H1 (cell line): ENCODE data around the gene SUCLG2. TPM values are rescaled to one million over a fixed set of nuclear protein-coding genes. Genes with fewer than 3 reads are reported as not detected.

ENCODE experiments used
- CTCF ChIA-PET: fragments of 300-600 bp; sonication (Branson Sonifier 250); formaldehyde crosslinking; loops from one replicate; lab custom pipeline; 2021; ENCODE audit not compliant: partially characterized antibody; lab: Charles Lee
- POLR2A ChIA-PET: fragments of 300-600 bp; sonication (Branson Sonifier 250); formaldehyde crosslinking; loops from one replicate; lab custom pipeline; 2021; ENCODE audit warnings: inconsistent platforms; ENCODE audit not compliant: partially characterized antibody; lab: Charles Lee
- DNase-seq, 2 experiments: peaks; one replicate each; pipeline versions ENCODE4 v3.0.0 to v3.0.0-alpha.2; 2010 to 2022; ENCODE audit warnings: low spot score in 2 of 2, low read depth in 1 of 2, mixed read lengths in 1 of 2
- FAIRE-seq: peaks from 2 replicates; lab custom pipeline; 2011; peaks lifted over from hg19 to GRCh38; lab: Jason Lieb, UNC
- H2AFZ ChIP-seq: 2 replicates; pipeline ENCODE4 v1.8.1; 2012; ENCODE audit warnings: low read length, inconsistent platforms
- H2AK5ac ChIP-seq: 2 replicates; pipeline ENCODE4 v1.6.1; 2013; ENCODE audit warnings: low read depth, low read length
- H2BK120ac ChIP-seq: replicated peaks from 2 replicates; pipeline ENCODE3; 2013; ENCODE audit warnings: low read depth, low read length, inconsistent platforms
- H2BK12ac ChIP-seq: 2 replicates; pipeline ENCODE4 v1.6.1; 2013; ENCODE audit warnings: low read depth, low read length
- H2BK15ac ChIP-seq: 2 replicates; pipeline ENCODE4 v1.6.1; 2013; ENCODE audit warnings: low read length
- H2BK20ac ChIP-seq: 2 replicates; pipeline ENCODE4 v1.6.1; 2013; ENCODE audit warnings: low read length
- H2BK5ac ChIP-seq: 2 replicates; pipeline ENCODE4 v1.6.1; 2013; ENCODE audit warnings: low read depth, low read length
- H3K14ac ChIP-seq: 2 replicates; pipeline ENCODE4 v1.6.1; 2013; ENCODE audit warnings: inconsistent platforms; ENCODE audit not compliant: insufficient read length
- H3K18ac ChIP-seq: 2 replicates; pipeline ENCODE4 v1.6.1; 2013; ENCODE audit warnings: low read length; ENCODE audit errors: extremely low read depth
- H3K23ac ChIP-seq: 2 replicates; pipeline ENCODE4 v1.6.1; 2013; ENCODE audit warnings: inconsistent platforms; ENCODE audit not compliant: insufficient read length
- H3K23me2 ChIP-seq: 2 replicates; pipeline ENCODE4 v1.6.1; 2013; ENCODE audit warnings: low read depth, low read length
- H3K27ac ChIP-seq: 2 replicates; pipeline ENCODE4 v1.6.1; 2011; ENCODE audit warnings: low read depth, low read length, inconsistent platforms
- H3K27me3 ChIP-seq, 4 experiments: replicated peaks in 1 of 4; 1 replicate in 1 of 4; 2 replicates in 3 of 4; pipeline versions ENCODE4 v1.6.1 to v1.8.1; 2011 to 2013; ENCODE audit warnings: low read length in 3 of 4, mild to moderate bottlenecking in 3 of 4, inconsistent platforms in 2 of 4, mixed read lengths in 2 of 4, moderate library complexity in 1 of 4; ENCODE audit not compliant: control insufficient read depth in 3 of 4, insufficient read depth in 3 of 4; ENCODE audit errors: extremely low read depth in 1 of 4
- H3K36me3 ChIP-seq, 4 experiments: 2 replicates each; pipeline versions ENCODE4 v1.6.1 to v1.8.1; 2011 to 2013; ENCODE audit warnings: mild to moderate bottlenecking in 4 of 4, low read length in 3 of 4, moderate library complexity in 2 of 4, control low read depth in 1 of 4, inconsistent platforms in 1 of 4; ENCODE audit not compliant: insufficient read depth in 4 of 4, control insufficient read depth in 2 of 4
- H3K4ac ChIP-seq: replicated peaks from 2 replicates; pipeline ENCODE3; 2013; ENCODE audit warnings: low read length, low read depth, mixed read lengths, inconsistent platforms; ENCODE audit not compliant: insufficient read length
- H3K4me1 ChIP-seq, 4 experiments: replicated peaks in 1 of 4; 1 replicate in 1 of 4; 2 replicates in 3 of 4; pipeline versions ENCODE4 v1.6.1 to v1.8.1; 2011 to 2013; ENCODE audit warnings: low read length in 3 of 4, inconsistent platforms in 2 of 4, mixed read lengths in 1 of 4; ENCODE audit not compliant: insufficient read depth in 4 of 4, control insufficient read depth in 3 of 4
- H3K4me2 ChIP-seq, 2 experiments: 2 replicates each; pipeline versions ENCODE4 v1.6.1 to v1.8.1; 2011 to 2013; ENCODE audit warnings: low read depth in 2 of 2, low read length in 2 of 2, control low read depth in 1 of 2, inconsistent platforms in 1 of 2, mild to moderate bottlenecking in 1 of 2; ENCODE audit not compliant: insufficient read depth in 1 of 2
- H3K4me3 ChIP-seq, 4 experiments: fragments of 200-600, 300-600 bp in 1 of 4; sonication (generic), shearing (Covaris generic), sonication (Bioruptor Twin) in 1 of 4; 2 replicates each; pipeline versions ENCODE4 v1.5.1 to v1.8.1; 2011 to 2016; ENCODE audit warnings: low read length in 4 of 4, low read depth in 3 of 4, control low read depth in 2 of 4, inconsistent platforms in 2 of 4, mild to moderate bottlenecking in 2 of 4, mixed read lengths in 1 of 4, moderate library complexity in 1 of 4; ENCODE audit not compliant: insufficient read depth in 2 of 4; ENCODE audit errors: extremely low read depth in 1 of 4
- H3K56ac ChIP-seq: replicated peaks from 2 replicates; pipeline ENCODE3; 2013; ENCODE audit warnings: low read depth, mild to moderate bottlenecking, mixed read lengths, low read length, inconsistent platforms; ENCODE audit not compliant: insufficient read length
- H3K79me1 ChIP-seq: 2 replicates; pipeline ENCODE4 v1.6.1; 2013; ENCODE audit warnings: low read depth, low read length, control low read depth
- H3K79me2 ChIP-seq, 2 experiments: 2 replicates each; pipeline versions ENCODE4 v1.6.1 to v1.8.1; 2012 to 2013; ENCODE audit warnings: low read length in 2 of 2, mild to moderate bottlenecking in 2 of 2, inconsistent platforms in 1 of 2; ENCODE audit not compliant: insufficient read depth in 2 of 2, control insufficient read depth in 1 of 2
- H3K9ac ChIP-seq, 4 experiments: replicated peaks in 1 of 4; 1 replicate in 1 of 4; 2 replicates in 3 of 4; pipeline versions ENCODE4 v1.6.1 to v1.8.1; 2011 to 2013; ENCODE audit warnings: low read depth in 3 of 4, low read length in 3 of 4, control low read depth in 2 of 4, mild to moderate bottlenecking in 2 of 4, moderate library complexity in 2 of 4, inconsistent platforms in 1 of 4; ENCODE audit errors: extremely low read depth in 1 of 4
- H3K9me3 ChIP-seq, 2 experiments: 2 replicates each; pipeline versions ENCODE4 v1.6.1 to v1.8.1; 2012 to 2013; ENCODE audit warnings: mild to moderate bottlenecking in 2 of 2, moderate library complexity in 2 of 2, control low read depth in 1 of 2, inconsistent platforms in 1 of 2, low read depth in 1 of 2, low read length in 1 of 2, mixed read lengths in 1 of 2; ENCODE audit not compliant: insufficient read depth in 2 of 2
- H4K20me1 ChIP-seq, 2 experiments: replicated peaks in 1 of 2; 2 replicates each; pipeline versions ENCODE3 to v1.8.1; 2011 to 2013; ENCODE audit warnings: inconsistent platforms in 2 of 2, low read length in 2 of 2, mild to moderate bottlenecking in 1 of 2; ENCODE audit not compliant: insufficient read depth in 2 of 2, control insufficient read depth in 1 of 2
- H4K5ac ChIP-seq: 2 replicates; pipeline ENCODE4 v1.6.1; 2013; ENCODE audit warnings: low read length, low read depth, mixed read lengths, inconsistent platforms; ENCODE audit not compliant: insufficient read length
- H4K8ac ChIP-seq: 2 replicates; pipeline ENCODE4 v1.8.0; 2013; ENCODE audit warnings: mild to moderate bottlenecking, moderate library complexity, low read length, inconsistent platforms; ENCODE audit not compliant: insufficient read depth; ENCODE audit errors: extremely low read depth
- H4K91ac ChIP-seq: replicated peaks from 2 replicates; pipeline ENCODE3; 2013; ENCODE audit warnings: low read length, mixed read lengths, inconsistent platforms; ENCODE audit not compliant: insufficient read length
- CBX5 ChIP-seq: fragments of 300-800, 300-1000 bp; sonication (generic); IDR thresholded peaks from 2 replicates; pipeline ENCODE4 v1.7.1; 2016; ENCODE audit warnings: antibody characterized with exemption, low read length, low read depth
- CEBPB ChIP-seq: IDR thresholded peaks from 2 replicates; pipeline ENCODE4 v1.6.1; 2012; ENCODE audit warnings: low read depth, low read length
- CTCF ChIP-seq, 3 experiments: IDR thresholded peaks; 1 replicate in 2 of 3; 2 replicates in 1 of 3; pipeline versions ENCODE4 v1.5.1 to v1.6.1; 2011; ENCODE audit warnings: low read length in 3 of 3, mild to moderate bottlenecking in 3 of 3, inconsistent platforms in 2 of 3, low read depth in 1 of 3, moderate library complexity in 1 of 3; ENCODE audit not compliant: insufficient read depth in 1 of 3; ENCODE audit errors: control extremely low read depth in 1 of 3
- EP300 ChIP-seq, 2 experiments: IDR thresholded peaks; 1 replicate in 1 of 2; 2 replicates in 1 of 2; pipeline ENCODE4 v1.6.1; 2011 to 2012; ENCODE audit warnings: low read depth in 2 of 2, low read length in 2 of 2, mild to moderate bottlenecking in 2 of 2, borderline replicate concordance in 1 of 2, inconsistent platforms in 1 of 2, moderate library complexity in 1 of 2
- JUN ChIP-seq: IDR thresholded peaks from 2 replicates; pipeline ENCODE4 v1.6.1; 2011; ENCODE audit warnings: low read depth, mild to moderate bottlenecking, improper control_type of control experiment, low read length
- KDM5A ChIP-seq: fragments of 200-600 bp; IDR thresholded peaks from 2 replicates; pipeline ENCODE4 v1.7.1; 2012; ENCODE audit warnings: mild to moderate bottlenecking, low read length, inconsistent platforms, mixed read lengths
- RBBP5 ChIP-seq: IDR thresholded peaks from 2 replicates; pipeline ENCODE4 v1.7.1; 2012; ENCODE audit warnings: low read depth, mild to moderate bottlenecking, inconsistent platforms, low read length, moderate library complexity, borderline replicate concordance
- USF2 ChIP-seq: IDR thresholded peaks from 2 replicates; pipeline ENCODE4 v1.6.1; 2011; ENCODE audit warnings: low read length, improper control_type of control experiment
- WGBS, 2 experiments: shearing (Covaris generic) in 1 of 2; methylation state at CpG; one replicate each; pipeline versions ENCODE4 v1.1.6 to v1.1.7; 2013 to 2015; ENCODE audit warnings: low lambda C conversion rate in 2 of 2, mixed read lengths in 2 of 2, inconsistent platforms in 1 of 2, low coverage in 1 of 2, missing lambda C conversion rate in 1 of 2; ENCODE audit not compliant: insufficient replicate concordance in 2 of 2, insufficient coverage in 1 of 2, insufficient read length in 1 of 2; ENCODE audit errors: extremely low coverage in 1 of 2, missing lambda C conversion rate in 1 of 2; 5-methylcytosine and 5-hydroxymethylcytosine counted together
- polyA plus RNA-seq, 7 experiments: library from polyadenylated mRNA; depleted of rRNA in 3 of 7; stranded (reverse) in 5 of 7; unstranded in 2 of 7; fragments of >200 nt in 5 of 7; fragments of 200-250 nt in 2 of 7; gene quantifications; 1 replicate in 5 of 7; 2 replicates in 1 of 7; 4 replicates in 1 of 7; pipeline versions ENCODE4 v1.2.1 to v1.2.3, GENCODE V29; 2011 to 2013; ENCODE audit warnings: missing spikeins in 2 of 7, mixed read lengths in 2 of 7
- total RNA-seq: library from RNA; stranded (reverse); fragmentation: NEBNext Ultra II Directional; extraction: Animal tissue kit (Norgen Biotek cat#: 25700); gene quantifications from 2 replicates; pipeline ENCODE4 v1.2.1, GENCODE V29; 2021
- TF ChIP-seq, protein P1 (sequence below): IDR thresholded peaks from 2 replicates; pipeline ENCODE4 v1.6.1; 2012; ENCODE audit warnings: inconsistent platforms

SUCLG2 gene
- total and polyA plus RNA-seq, 2 of the 8 experiments (the other 6 are each of a cell fraction or from before 2014, with no cell fraction given), result 12.9 to 46.2 TPM

- Histone ChIP-seq H3K56ac (no peak overlapping the region), H3K23ac (no peak overlapping the region), H3K4me2 (no peak overlapping the region), H2BK15ac (no peak overlapping the region), H3K4me1 (no peaks in the 10 kb centered on the region), H4K8ac (no peak overlapping the region), H3K23me2 (no peaks in the 10 kb centered on the region), H3K4ac (no peak overlapping the region), H2BK5ac (no peak overlapping the region), H3K18ac (no peak overlapping the region), H2BK20ac (no peak overlapping the region), H3K79me1 (no peaks in the 10 kb centered on the region; the same call in 1 of the 2 replicates), H3K14ac (no peak overlapping the region), H4K20me1 (peaks cover 0 to 3% of the 10 kb centered on the region in 2 experiments), H3K36me3 (no peaks in the 10 kb centered on the region; a peak in 2 of 8 replicates), H2BK12ac (no peak overlapping the region), H4K91ac (no peak overlapping the region), H2AFZ (no peak overlapping the region), H2AK5ac (no peak overlapping the region), H3K27ac (no peak overlapping the region), H3K9me3 (no peaks in the 10 kb centered on the region), H3K79me2 (peaks cover 0 to 19% of the 10 kb centered on the region in 2 experiments; a peak in 2 of 4 replicates), H3K4me3 (no peak overlapping the region), H2BK120ac (no peak overlapping the region), H4K5ac (no peak overlapping the region), H3K27me3 (peaks cover 0 to 1% (median 0%) of the 10 kb centered on the region in 4 experiments; a peak in 1 of 7 replicates), H3K9ac (no peak overlapping the region)
- FAIRE-seq (no peak), DNase-seq (no peak)
- ChIA-PET POLR2A (interaction anchor here (1.1 kb wide), 1 partner anchor 11 kb away, joined by 3 read pairs; no protein-coding TSS in a partner anchor), CTCF (interaction anchor here (0.6 to 1.4 kb wide), 4 partner anchors 42 to 1252 kb away, joined by 3 to 7 read pairs (median 4); no protein-coding TSS in a partner anchor)
- 97% methylated on average over 4 of the region's 4 CpGs; no CpG with 5 or more reads in 1 of the 2 experiments for WGBS, 2 experiments
- TF ChIP-seq, protein P1, sequence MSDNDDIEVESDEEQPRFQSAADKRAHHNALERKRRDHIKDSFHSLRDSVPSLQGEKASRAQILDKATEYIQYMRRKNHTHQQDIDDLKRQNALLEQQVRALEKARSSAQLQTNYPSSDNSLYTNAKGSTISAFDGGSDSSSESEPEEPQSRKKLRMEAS, result no peak
- no peak for TF ChIP-seq USF2
- TF ChIP-seq JUN, result no peak
- no peak for TF ChIP-seq CTCF (IDR thresholded peaks at IDR 0.05; ENCODE audit: control extremely low read depth in 1 of 3, insufficient read depth in 1 of 3, low read depth in 1 of 3, low read length in 3 of 3)
- TF ChIP-seq EP300 (IDR thresholded peaks at IDR 0.05; ENCODE audit: borderline replicate concordance in 1 of 2, low read depth in 2 of 2, low read length in 2 of 2), result no peak
- TF ChIP-seq CEBPB, result no peak
- no peak for TF ChIP-seq CBX5
- TF ChIP-seq KDM5A, result no peak
- TF ChIP-seq RBBP5, result no peak
Observed at GRCh38 chr3:67642190-67642589, 12.2 kb downstream of the SUCLG2 start.
